ENCODE results near the gene TCF25.

TCF25 gene

GRCh38 chr16:89860747-89861304, 12.6 kb upstream of the TCF25 start (continued):
- TF ChIP-seq ZNF18 (tag by site-specific recombination; IDR thresholded peaks at IDR 0.05), result no peak
- peak; percentile 98 for TF ChIP-seq SCRT2 (tag by site-specific recombination; IDR thresholded peaks at IDR 0.05)
- TF ChIP-seq ZNF473 (tag by site-specific recombination; IDR thresholded peaks at IDR 0.05), result no peak
- TF ChIP-seq ZEB2 (tag by site-specific recombination; IDR thresholded peaks at IDR 0.05), result no peak
- no peak for TF ChIP-seq ZNF580 (tag by site-specific recombination; IDR thresholded peaks at IDR 0.05)
- TF ChIP-seq ZBTB6 (tag by site-specific recombination; IDR thresholded peaks at IDR 0.05), result no peak
- no peak for TF ChIP-seq ZBTB11 (tag by site-specific recombination; conservative IDR thresholded peaks at IDR 0.05; ENCODE audit: low read depth)
- TF ChIP-seq ZNF660 (tag by site-specific recombination; IDR thresholded peaks at IDR 0.05), result 0 out of 2 replicates have a peak, but pooled peaks have one; percentile 27
- no peak for TF ChIP-seq ZNF585B (tag by site-specific recombination; IDR thresholded peaks at IDR 0.05)
- TF ChIP-seq ZBTB21 (tag by site-specific recombination; IDR thresholded peaks at IDR 0.05), result no peak
- TF ChIP-seq ZBTB49 (tag by site-specific recombination; IDR thresholded peaks at IDR 0.05; ENCODE audit: low read depth), result no peak
- no peak for TF ChIP-seq ZSCAN18 (tag by site-specific recombination; IDR thresholded peaks at IDR 0.05)
- no peak for TF ChIP-seq ZNF629 (tag by site-specific recombination; IDR thresholded peaks at IDR 0.05)
- no peak for TF ChIP-seq FEZF1 (tag by site-specific recombination; IDR thresholded peaks at IDR 0.05)
- TF ChIP-seq KLF16 (tag by site-specific recombination; IDR thresholded peaks at IDR 0.05), result peak; percentile 70; the same call in 1 of the 2 replicates
- TF ChIP-seq ZNF416 (tag by site-specific recombination; IDR thresholded peaks at IDR 0.05), result no peak
- no peak for TF ChIP-seq ZNF76 (tag by site-specific recombination; IDR thresholded peaks at IDR 0.05; ENCODE audit: borderline replicate concordance, low read depth)
- TF ChIP-seq ZNF645 (tag by site-specific recombination; IDR thresholded peaks at IDR 0.05), result no peak
- TF ChIP-seq ZNF354C (tag by site-specific recombination; IDR thresholded peaks at IDR 0.05; ENCODE audit: borderline replicate concordance, low read depth), result no peak
- no peak for TF ChIP-seq ZBTB26 (tag by site-specific recombination; optimal IDR thresholded peaks at IDR 0.05)
- peak; percentile 33; the same call in 1 of the 2 replicates for TF ChIP-seq ZNF501 (tag by site-specific recombination; IDR thresholded peaks at IDR 0.05)
- no peak for TF ChIP-seq ZNF133 (tag by site-specific recombination; IDR thresholded peaks at IDR 0.05)
- TF ChIP-seq TCF7L2 (IDR thresholded peaks at IDR 0.05; ENCODE audit: borderline replicate concordance, low read depth, low read length), result no peak
- TF ChIP-seq ZSCAN16 (tag by site-specific recombination; IDR thresholded peaks at IDR 0.05), result no peak
- no peak for TF ChIP-seq ZNF558 (tag by site-specific recombination; IDR thresholded peaks at IDR 0.05)
- no peak for TF ChIP-seq ZNF510 (tag by site-specific recombination; IDR thresholded peaks at IDR 0.05; ENCODE audit: insufficient replicate concordance)

Measured in HEK293 (cell line).